ENCODE data around the gene PACRG.

The PACRG gene

GRCh38 chr6:163008626-163009025 lies 280.9 kb downstream of the PACRG start:
- DNase-seq (ENCODE audit: low read depth, low spot score): no peak

- DNase-seq (ENCODE audit: low read depth, low spot score): no peak
Measured at GRCh38 chr6:163010145-163010544, 282.4 kb downstream of the PACRG start.

DNA sequence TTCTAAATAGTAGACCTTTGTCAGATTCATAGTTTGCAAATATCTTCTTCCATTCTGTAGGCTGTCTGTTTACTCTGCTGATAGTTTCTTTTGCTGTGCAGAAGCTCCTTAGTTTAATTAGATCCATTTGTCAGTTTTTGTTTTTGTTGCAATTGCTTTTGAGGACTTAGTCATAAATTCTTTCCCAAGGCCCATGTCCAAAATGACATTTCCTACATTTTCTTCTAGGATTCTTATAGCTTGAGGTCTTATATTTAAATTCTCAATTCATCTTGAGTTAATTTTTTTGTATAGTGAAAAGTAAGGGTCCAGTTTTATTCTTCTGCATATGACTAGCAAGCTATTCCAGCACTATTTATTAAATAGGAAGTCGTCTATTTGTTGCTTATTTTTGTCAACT lies 287.0 kb downstream of the PACRG start:
- no peak for DNase-seq (ENCODE audit: low read depth, low spot score)

DNA sequence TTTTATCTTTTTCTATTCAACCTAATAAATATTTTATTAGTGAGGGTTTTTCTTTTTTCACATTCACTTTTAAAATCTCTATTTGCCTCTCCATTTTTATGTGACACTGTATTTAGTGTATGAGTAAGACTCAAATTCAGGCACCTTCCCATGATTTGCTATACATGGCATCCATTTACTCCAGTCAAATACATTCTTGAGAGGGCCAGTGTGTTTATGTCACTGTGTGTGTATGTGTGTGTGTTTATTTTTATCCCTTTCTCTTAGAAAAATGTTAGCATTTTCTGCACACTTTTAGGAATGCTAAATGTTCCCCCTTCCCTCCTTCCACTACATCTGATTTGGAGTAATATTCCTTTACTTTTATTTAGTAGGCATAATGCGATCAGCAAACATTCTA lies 290.0 kb downstream of the PACRG start:
- no peak for DNase-seq (ENCODE audit: low read depth, low spot score)

DNA sequence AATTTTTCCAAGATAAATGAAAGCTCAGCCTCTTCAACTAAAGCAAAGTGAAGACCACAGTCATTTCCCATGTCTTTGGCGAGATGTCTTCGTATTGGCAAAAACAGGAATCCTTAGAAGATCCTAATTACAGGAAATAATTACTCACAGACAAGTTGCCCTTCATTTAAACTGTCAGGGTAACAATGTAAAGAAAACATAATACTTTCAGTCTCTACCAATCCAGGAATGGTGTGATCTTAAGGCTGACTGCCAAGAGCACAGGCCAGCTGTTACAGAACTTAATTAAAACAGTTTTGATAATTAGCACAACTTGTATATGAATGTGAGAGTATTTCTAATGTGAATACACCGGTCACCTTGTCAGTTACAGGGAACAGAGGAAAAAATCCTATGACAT lies 292.2 kb downstream of the PACRG start:
- no peak for DNase-seq (ENCODE audit: low read depth, low spot score)

DNA sequence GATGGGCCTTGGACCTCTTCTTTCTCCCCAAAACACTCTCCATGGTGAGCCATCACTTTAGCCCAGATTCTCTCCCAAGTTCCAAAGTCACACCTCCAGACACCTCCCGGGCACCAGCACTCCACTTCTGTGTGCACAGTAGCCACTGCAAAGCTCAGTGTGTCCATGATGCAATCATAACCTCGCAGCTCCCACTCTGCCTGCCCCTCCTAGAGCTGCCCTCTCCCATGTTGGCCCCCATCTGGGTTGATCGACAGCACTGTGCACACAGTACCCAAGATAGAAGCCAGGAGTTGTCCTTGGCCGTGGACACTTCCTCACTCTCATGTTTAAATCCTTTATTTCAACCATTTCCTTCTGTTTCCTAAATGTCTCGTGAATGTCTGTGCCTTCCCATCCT lies 293.3 kb downstream of the PACRG start:
- DNase-seq (ENCODE audit: low read depth, low spot score): no peak

DNA sequence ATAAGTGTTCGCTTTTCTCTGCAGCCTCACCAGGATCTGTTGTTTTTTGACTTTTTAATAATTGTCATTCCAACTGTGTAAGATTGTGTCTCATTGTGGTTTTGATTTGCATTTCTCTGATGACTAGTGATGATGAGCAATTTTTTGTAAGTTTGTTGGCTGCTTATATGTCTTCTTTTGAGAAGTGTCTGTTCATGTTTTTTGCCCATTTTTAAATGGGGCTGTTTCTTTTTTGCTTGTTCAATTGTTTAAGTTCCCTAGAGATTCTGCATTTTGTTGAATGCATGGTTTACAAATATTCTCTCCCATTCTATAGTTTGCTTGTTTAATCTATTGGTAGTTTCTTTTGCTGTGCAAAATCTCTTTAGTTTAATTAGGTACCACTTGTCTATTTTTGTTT lies 295.9 kb downstream of the PACRG start:
- DNase-seq (ENCODE audit: low read depth, low spot score): no peak

- no peak for DNase-seq (ENCODE audit: low read depth, low spot score)
Measured at GRCh38 chr6:163026893-163027292, 299.1 kb downstream of the PACRG start.

DNA sequence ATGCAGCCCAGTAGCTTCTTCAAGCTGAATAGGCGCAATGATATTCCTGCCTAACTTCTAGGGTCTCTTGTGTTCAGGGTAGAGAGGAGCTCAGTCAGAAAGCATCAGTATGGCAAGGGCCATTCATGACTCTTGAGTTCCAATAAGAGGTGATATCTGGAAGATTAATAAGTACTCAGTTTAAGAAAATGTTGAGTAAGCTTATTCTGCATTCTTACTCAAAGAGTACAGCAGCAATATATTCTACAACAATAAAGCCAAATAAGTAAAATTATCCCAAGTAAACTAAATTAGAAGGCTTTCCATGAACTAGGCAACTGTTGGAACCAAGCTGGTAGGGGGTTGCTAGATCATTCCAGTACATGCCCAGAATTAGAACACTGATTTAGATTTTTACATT lies 303.2 kb downstream of the PACRG start:
- no peak for DNase-seq (ENCODE audit: low read depth, low spot score)

- DNase-seq (ENCODE audit: low read depth, low spot score): no peak
Measured at GRCh38 chr6:163031931-163032330, 304.2 kb downstream of the PACRG start.

DNA sequence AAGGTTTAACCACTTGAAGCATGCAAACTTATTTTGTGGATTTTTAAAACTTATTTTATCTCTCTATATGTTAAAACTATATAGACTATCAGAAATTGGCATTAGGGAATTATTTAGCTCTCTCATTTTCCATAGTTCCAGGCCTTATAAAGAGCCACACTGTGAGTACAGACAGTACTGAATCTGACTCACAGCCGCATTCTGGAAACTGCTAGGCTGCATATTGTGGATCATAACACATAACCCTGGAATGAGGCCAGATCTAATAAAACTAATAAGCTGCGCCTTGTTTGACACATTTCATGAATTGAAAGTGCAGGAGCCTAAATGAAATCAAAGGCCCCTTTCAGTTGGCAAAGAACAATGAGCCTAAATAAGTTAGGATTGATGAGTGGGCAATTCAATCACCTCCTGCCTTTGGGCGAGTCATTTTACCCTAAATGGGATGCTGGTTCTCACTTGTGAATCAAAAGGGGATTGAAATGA lies 308.4 kb downstream of the PACRG start:
- no peak for DNase-seq (ENCODE audit: low read depth, low spot score)

- DNase-seq (ENCODE audit: low read depth, low spot score): no peak
Measured at GRCh38 chr6:163038317-163038716, 310.5 kb downstream of the PACRG start.

DNA sequence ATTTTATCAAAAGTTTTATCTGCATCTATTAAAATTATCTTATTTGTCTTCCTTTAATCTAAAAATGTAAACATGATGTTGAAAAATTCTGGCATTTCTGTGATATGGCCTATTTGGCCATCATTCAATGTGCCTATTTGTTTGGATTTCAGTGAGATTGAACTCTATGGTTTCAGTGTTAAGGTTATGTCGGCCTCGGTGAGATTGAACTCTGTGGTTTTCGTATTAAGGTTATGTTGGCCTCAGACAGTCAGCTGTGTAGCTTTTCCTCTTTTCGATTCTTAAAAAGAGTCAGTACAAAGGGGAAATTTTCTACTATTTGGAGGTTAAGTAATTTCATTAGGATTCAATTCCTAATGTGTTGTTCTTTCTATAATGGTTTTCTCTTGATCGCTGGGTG lies 320.6 kb downstream of the PACRG start:
- no peak for DNase-seq (ENCODE audit: low read depth, low spot score)

GRCh38 chr6:163053667-163054344 lies 326.0 kb downstream of the PACRG start:
- DNase-seq (ENCODE audit: low read depth, low spot score): no peak

DNA sequence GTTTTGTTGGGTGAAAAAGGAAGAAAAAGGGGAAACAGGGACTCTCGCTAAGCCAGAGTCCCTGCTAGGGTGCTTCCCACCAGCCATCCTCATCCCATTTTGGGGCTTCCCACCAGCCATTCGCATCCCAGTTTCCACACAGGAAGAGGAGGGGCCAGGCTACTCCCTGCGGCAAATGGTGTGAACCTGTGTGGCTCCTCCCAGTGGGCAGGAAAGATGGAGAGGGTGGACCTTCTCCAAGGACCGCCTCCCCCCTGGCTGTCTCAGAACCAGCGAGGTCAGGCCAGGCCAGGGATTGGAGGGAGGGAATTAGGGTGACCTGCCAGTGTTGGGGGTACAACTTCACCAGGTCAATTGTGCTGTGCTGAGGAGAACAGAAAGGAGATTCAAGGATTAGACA lies 326.9 kb downstream of the PACRG start:
- DNase-seq (ENCODE audit: low read depth, low spot score): no peak

- no peak for DNase-seq (ENCODE audit: low read depth, low spot score)
Measured at GRCh38 chr6:163057260-163057659, 329.5 kb downstream of the PACRG start.

DNA sequence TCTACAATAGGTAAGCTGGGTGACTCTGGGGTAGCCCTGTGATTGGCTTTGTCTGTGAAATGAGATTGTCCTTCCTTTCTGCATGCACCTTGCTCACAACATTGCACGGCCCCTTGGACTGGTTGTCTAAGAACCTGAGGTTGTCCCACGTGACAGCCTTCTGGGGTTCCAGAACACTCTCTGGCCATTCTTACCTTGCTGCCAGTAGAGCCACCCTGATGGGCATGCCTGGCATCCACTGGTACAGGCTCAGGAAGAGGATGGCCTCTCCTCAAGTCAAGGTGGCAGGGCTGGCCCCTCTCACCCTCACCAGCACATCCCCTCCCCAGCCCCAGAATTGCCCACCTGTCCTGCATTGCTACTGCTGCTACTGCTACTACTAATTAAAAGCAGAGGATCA lies 335.0 kb downstream of the PACRG start:
- DNase-seq (ENCODE audit: low read depth, low spot score): no peak

- DNase-seq (ENCODE audit: low read depth, low spot score): no peak
Measured at GRCh38 chr6:163063561-163063960, 335.8 kb downstream of the PACRG start.

DNA sequence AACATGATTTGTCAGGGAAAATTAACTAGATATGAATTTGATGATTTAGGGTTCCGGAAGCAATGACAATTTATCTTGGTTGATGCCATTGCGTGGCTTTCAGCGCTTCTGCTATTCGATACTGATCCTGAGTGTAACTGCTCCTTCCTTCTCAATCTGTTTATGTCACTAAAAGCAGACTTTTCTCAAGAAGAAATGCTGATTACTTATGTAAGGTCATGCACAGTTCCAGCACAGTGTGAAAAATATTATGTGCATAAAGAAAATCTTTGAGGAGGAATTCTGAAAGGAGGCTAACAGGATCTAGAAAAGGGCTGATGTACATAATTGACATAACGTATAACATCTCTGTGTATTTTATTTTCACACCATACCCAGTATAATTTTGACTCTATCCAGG lies 336.6 kb downstream of the PACRG start:
- DNase-seq (ENCODE audit: low read depth, low spot score): no peak

GRCh38 chr6:163066200-163066599 lies 338.4 kb downstream of the PACRG start:
- DNase-seq (ENCODE audit: low read depth, low spot score): no peak

DNA sequence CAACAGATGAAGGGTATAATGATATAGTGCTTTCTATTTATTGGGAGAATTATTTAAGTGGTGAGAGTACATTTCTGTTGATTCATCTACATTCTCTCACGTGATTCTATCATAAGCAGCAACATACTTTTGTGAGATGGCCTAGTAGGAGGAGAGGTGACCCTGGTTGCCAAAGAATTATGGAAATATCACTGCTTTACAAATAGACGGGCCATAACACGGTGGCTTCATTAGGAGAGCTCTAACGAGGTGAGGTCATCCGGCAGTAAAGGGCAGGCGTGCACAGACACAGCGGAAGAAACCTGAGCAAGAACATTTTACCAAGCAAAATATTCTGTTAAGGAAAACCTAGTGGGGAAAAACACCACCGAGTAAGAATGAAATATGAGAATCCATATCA lies 349.4 kb downstream of the PACRG start:
- no peak for DNase-seq (ENCODE audit: low read depth, low spot score)

- no peak for DNase-seq (ENCODE audit: low read depth, low spot score)
Measured at GRCh38 chr6:163078712-163079111, 350.9 kb downstream of the PACRG start.

GRCh38 chr6:163080228-163080627 lies 352.5 kb downstream of the PACRG start:
- DNase-seq (ENCODE audit: low read depth, low spot score): no peak

- no peak for DNase-seq (ENCODE audit: low read depth, low spot score)
Measured at GRCh38 chr6:163083141-163083540, 355.4 kb downstream of the PACRG start.
